Psoas muscle (tissue), 8 donors: ENCODE measurements around the gene LDAH. TPM values are rescaled to one million over a fixed set of nuclear protein-coding genes. Genes with fewer than 3 reads are reported as not detected.

Experiments used
- ATAC-seq, 4 donors: fragments of 200-7000 bp; cut with Tn5 transposase; one replicate each; pipeline ENCODE4 v1.9.1; 2020; ENCODE audit warnings: moderate library complexity in 3 of 4, mild to moderate bottlenecking in 2 of 4
- DNase-seq, 2 donors: peaks; one replicate each; pipeline ENCODE4 v3.0.0-alpha.2; 2020
- H3K27ac ChIP-seq: fragments of 200-600 bp; one replicate; pipeline ENCODE4 v1.8.0; 2022
- H3K27me3 ChIP-seq, 3 donors: fragments of 200-600 bp in 1 of 3; one replicate each; pipeline versions ENCODE4 v1.6.1 to v1.8.0; 2013 to 2022; ENCODE audit warnings: low read length in 2 of 3, mild to moderate bottlenecking in 2 of 3, moderate library complexity in 1 of 3; ENCODE audit not compliant: insufficient read depth in 3 of 3
- H3K36me3 ChIP-seq, 2 donors: fragments of 200-600 bp in 1 of 2; one replicate each; pipeline versions ENCODE4 v1.6.1 to v1.8.0; 2013 to 2022; ENCODE audit warnings: low read depth in 1 of 2, mild to moderate bottlenecking in 1 of 2, moderate library complexity in 1 of 2; ENCODE audit not compliant: insufficient read depth in 1 of 2
- H3K4me1 ChIP-seq: fragments of 200-600 bp; one replicate; pipeline ENCODE4 v1.8.0; 2022
- H3K4me3 ChIP-seq: fragments of 200-600 bp; one replicate; pipeline ENCODE4 v1.8.0; 2022; ENCODE audit warnings: mild to moderate bottlenecking
- H3K9me3 ChIP-seq: fragments of 200-600 bp; one replicate; pipeline ENCODE4 v1.8.0; 2022
- WGBS, 3 donors: extraction: QIAGEN DNeasy Blood & Tissue Kit; methylation state at CpG; one replicate each; pipeline versions ENCODE4 v1.1.6 to v1.1.7; 2013; 5-methylcytosine and 5-hydroxymethylcytosine counted together
- intact Hi-C, 2 donors: fragments of 100-400 bp; cut with DNase I; formaldehyde crosslinking; loops; one replicate each; pipeline versions ENCODE4 v1.11.0 to v1.14.2; 2022
- polyA plus RNA-seq, 3 donors: library from polyadenylated mRNA; stranded (reverse); fragments of 200-250 nt; gene quantifications; one replicate each; pipeline ENCODE4 v1.2.3, GENCODE V29; 2013
- total RNA-seq, 4 donors: library from RNA; stranded (reverse); fragmentation: NEBNext Ultra II Directional in 2 of 4; extraction: Animal tissue kit (Norgen Biotek cat#: 25700) in 2 of 4; gene quantifications; one replicate each; pipeline versions ENCODE4 v1.2.1 to v1.2.4, GENCODE V29; 2021 to 2023
- TF ChIP-seq, protein P1 (sequence below): fragments of 200-600 bp; IDR thresholded peaks from one replicate; pipeline ENCODE4 v1.8.0; 2022; ENCODE audit warnings: antibody characterized with exemption
- donor health status: healthy with polysubstance abuse.
- donor health status: DM: no; HTN: no; CAD: no; lungs with moderate emphysema.
- donor health status: Bipolar disorder and iron deficiency.
- donor health status: healthy.
- donor health status: DM: yes; HTN: yes; CAD: no.
- donor health status: DM: no; HTN: no; CAD: no.
- donor health status: DM: no; HTN: no; CAD: no.
- donor health status: DM: yes; HTN: yes; CAD: no.

LDAH gene
- total and polyA plus RNA-seq, 7 donors: 0.56 to 1.9 (median 1.6) TPM

DNA sequence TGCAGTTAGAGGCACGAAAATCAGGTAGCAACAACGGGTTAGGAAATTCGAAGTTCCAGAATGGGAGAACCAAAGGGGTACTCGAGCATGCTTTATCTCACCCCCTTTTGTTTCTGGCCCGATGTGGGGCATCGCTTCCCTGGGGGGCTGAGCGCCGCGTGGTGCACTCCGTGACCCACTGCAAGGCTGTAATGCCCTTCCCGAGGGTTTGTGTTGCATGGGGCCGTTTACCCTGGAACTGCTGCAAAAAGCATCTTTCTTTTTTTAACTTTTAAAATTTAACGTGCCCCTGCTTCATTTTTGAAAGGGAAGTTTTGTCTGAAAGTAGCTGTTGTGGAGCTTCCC, 151.2 kb downstream of the LDAH start:
- ATAC-seq (no peak), DNase-seq (no peak)
- Histone ChIP-seq H3K9me3 (no peaks in the 10 kb centered on the region), H3K4me3 (no peak overlapping the region), H3K36me3 (no peaks in the 10 kb centered on the region), H3K4me1 (no peaks in the 10 kb centered on the region), H3K27me3 (peaks cover 3 to 74% (median 31%) of the 10 kb centered on the region in 3 donors), H3K27ac (no peak overlapping the region)
- intact Hi-C loops: loop anchor here in 1 of 2 donors (5.0 kb wide), 1 partner anchor 964 kb away; no protein-coding TSS in a partner anchor
- TF ChIP-seq, protein P1, sequence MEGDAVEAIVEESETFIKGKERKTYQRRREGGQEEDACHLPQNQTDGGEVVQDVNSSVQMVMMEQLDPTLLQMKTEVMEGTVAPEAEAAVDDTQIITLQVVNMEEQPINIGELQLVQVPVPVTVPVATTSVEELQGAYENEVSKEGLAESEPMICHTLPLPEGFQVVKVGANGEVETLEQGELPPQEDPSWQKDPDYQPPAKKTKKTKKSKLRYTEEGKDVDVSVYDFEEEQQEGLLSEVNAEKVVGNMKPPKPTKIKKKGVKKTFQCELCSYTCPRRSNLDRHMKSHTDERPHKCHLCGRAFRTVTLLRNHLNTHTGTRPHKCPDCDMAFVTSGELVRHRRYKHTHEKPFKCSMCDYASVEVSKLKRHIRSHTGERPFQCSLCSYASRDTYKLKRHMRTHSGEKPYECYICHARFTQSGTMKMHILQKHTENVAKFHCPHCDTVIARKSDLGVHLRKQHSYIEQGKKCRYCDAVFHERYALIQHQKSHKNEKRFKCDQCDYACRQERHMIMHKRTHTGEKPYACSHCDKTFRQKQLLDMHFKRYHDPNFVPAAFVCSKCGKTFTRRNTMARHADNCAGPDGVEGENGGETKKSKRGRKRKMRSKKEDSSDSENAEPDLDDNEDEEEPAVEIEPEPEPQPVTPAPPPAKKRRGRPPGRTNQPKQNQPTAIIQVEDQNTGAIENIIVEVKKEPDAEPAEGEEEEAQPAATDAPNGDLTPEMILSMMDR: no peak
- WGBS, 3 donors: 17 to 20% (median 19%) methylated on average over 13 of the region's 13 CpGs

GRCh38 chr2:20671036-20671735, 151.7 kb downstream of the LDAH start:
- peak overlapping the region; percentile 28 for H3K4me3 ChIP-seq

DNA sequence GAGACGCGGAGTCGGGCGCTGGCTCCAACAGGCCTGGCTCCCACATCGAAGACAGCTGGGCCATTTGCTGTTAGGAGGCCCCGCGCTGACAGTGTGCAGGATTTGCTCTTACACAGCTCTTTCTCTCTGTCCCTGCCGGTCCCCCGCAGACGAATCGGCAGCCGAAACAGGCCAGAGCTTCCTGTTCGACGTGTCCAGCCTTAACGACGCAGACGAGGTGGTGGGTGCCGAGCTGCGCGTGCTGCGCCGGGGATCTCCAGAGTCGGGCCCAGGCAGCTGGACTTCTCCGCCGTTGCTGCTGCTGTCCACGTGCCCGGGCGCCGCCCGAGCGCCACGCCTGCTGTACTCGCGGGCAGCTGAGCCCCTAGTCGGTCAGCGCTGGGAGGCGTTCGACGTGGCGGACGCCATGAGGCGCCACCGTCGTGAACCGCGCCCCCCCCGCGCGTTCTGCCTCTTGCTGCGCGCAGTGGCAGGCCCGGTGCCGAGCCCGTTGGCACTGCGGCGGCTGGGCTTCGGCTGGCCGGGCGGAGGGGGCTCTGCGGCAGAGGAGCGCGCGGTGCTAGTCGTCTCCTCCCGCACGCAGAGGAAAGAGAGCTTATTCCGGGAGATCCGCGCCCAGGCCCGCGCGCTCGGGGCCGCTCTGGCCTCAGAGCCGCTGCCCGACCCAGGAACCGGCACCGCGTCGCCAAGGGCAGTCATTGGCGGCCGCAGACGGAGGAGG, 152.4 kb downstream of the LDAH start:
- ATAC-seq (no peak), DNase-seq (no peak)
- Histone ChIP-seq H3K9me3 (no peaks in the 10 kb centered on the region), H3K27me3 (peaks cover 3 to 86% (median 44%) of the 10 kb centered on the region in 3 donors), H3K36me3 (no peaks in the 10 kb centered on the region), H3K27ac (no peak overlapping the region), H3K4me3 (peak overlapping the region; percentile 28), H3K4me1 (peaks cover 2% of the 10 kb centered on the region)
- TF ChIP-seq, protein P1: no peak
- WGBS, 3 donors: 12 to 16% (median 16%) methylated on average over 59 to 83 of the region's 83 CpGs
- intact Hi-C loops: loop anchor here in 1 of 2 donors (5.0 kb wide), 1 partner anchor 963 kb away; no protein-coding TSS in a partner anchor

More at GRCh38 chr2:20671036-20671735, 151.7 kb downstream of the LDAH start:
- intact Hi-C loops: loop anchor here in 1 of 2 donors (5.0 kb wide), 1 partner anchor 964 kb away; no protein-coding TSS in a partner anchor
- TF ChIP-seq, protein P1: no peak
- Histone ChIP-seq H3K4me1 (no peaks in the 10 kb centered on the region), H3K27ac (no peak overlapping the region), H3K36me3 (no peaks in the 10 kb centered on the region), H3K9me3 (no peaks in the 10 kb centered on the region), H3K27me3 (peaks cover 3 to 79% (median 37%) of the 10 kb centered on the region in 3 donors)
- ATAC-seq: no peak
- DNase-seq: no peak
- WGBS, 3 donors: 10 to 18% (median 10%) methylated on average over 44 to 60 of the region's 60 CpGs

- Histone ChIP-seq H3K27ac (no peak overlapping the region), H3K4me1 (peaks cover 4% of the 10 kb centered on the region), H3K9me3 (no peaks in the 10 kb centered on the region), H3K36me3 (no peaks in the 10 kb centered on the region), H3K4me3 (no peak overlapping the region), H3K27me3 (peaks cover 3 to 93% (median 50%) of the 10 kb centered on the region in 3 donors)
- intact Hi-C loops: loop anchor here (5.0 to 10.0 kb wide), 2 partner anchors 375 to 962 kb away; partner anchors contain the start of gene APOB (in 1 of the 2)
- no peak for DNase-seq
- WGBS, 3 donors: 45 to 48% (median 48%) methylated on average over 45 of the region's 45 CpGs
- TF ChIP-seq, protein P1: no peak
- no peak for ATAC-seq
Measured at GRCh38 chr2:20669562-20670314, 153.2 kb downstream of the LDAH start.
